ENCODE results near the gene PACS2.

The PACS2 gene

GRCh38 chr14:105334383-105335230 lies 20.1 kb downstream of the PACS2 start:
- no peak for TF ChIP-seq CTCF (IDR thresholded peaks at IDR 0.05)

- no peak for TF ChIP-seq CTCF (IDR thresholded peaks at IDR 0.05)
Observed at GRCh38 chr14:105335735-105336476, 21.4 kb downstream of the PACS2 start.

- TF ChIP-seq CTCF (IDR thresholded peaks at IDR 0.05) = no peak
Observed at GRCh38 chr14:105336477-105337287, 22.1 kb downstream of the PACS2 start.

- TF ChIP-seq CTCF (IDR thresholded peaks at IDR 0.05) = no peak
Observed at GRCh38 chr14:105337433-105337832, 22.9 kb downstream of the PACS2 start.

GRCh38 chr14:105337966-105338741 lies 23.6 kb downstream of the PACS2 start:
- no peak for TF ChIP-seq CTCF (IDR thresholded peaks at IDR 0.05)

- TF ChIP-seq CTCF (IDR thresholded peaks at IDR 0.05) = no peak
Observed at GRCh38 chr14:105340821-105341733, 26.5 kb downstream of the PACS2 start.

All from LNCAP (cell line).